Muscle of back (tissue), 11 donors: ENCODE measurements around the gene PRUNE1. TPM values are rescaled to one million over a fixed set of nuclear protein-coding genes. Genes with fewer than 3 reads are reported as not detected.

Experiments used
- DNase-seq, 3 donors: peaks; one replicate each; pipeline versions ENCODE4 v3.0.0 to v3.0.0-alpha.2; 2013
- polyA plus RNA-seq, 10 donors: library from polyadenylated mRNA; unstranded; fragments of 120-200 nt; gene quantifications; one replicate each; pipeline ENCODE4 v1.2.1, GENCODE V29; 2013; ENCODE audit not compliant: insufficient read length in 10 of 10

PRUNE1 gene
- polyA plus RNA-seq, 10 donors = 22.7 to 30.9 (median 24.4) TPM

- DNase-seq = no peak
These were observed 5.1 kb upstream of the PRUNE1 start for GRCh38 chr1:151003180-151003579.

- DNase-seq = peak in 1 of 3 donors; percentile 60
These were observed 2.4 kb upstream of the PRUNE1 start for GRCh38 chr1:151005729-151006319.

- peak; percentile 85 to 92 (median 85) for DNase-seq
These were observed 1.8 kb upstream of the PRUNE1 start, which contains the start of gene MINDY1 for GRCh38 chr1:151006327-151007052. MINDY1 (minus strand) TSS chr1:151006902; CDS start chr1:151002617, 4,285 bp downstream.

GRCh38 chr1:151007853-151008243, 401 bp upstream of the PRUNE1 start:
- DNase-seq = no peak

- DNase-seq = no peak
These were observed 948 bp downstream of the PRUNE1 start for GRCh38 chr1:151009206-151009587.

- no peak for DNase-seq
These were observed 1.6 kb downstream of the PRUNE1 start for GRCh38 chr1:151009674-151010345.

GRCh38 chr1:151010346-151010726, 2.1 kb downstream of the PRUNE1 start:
- no peak for DNase-seq

GRCh38 chr1:151011154-151011850, 3.1 kb downstream of the PRUNE1 start:
- DNase-seq = no peak

- DNase-seq = no peak
These were observed 4.6 kb downstream of the PRUNE1 start for GRCh38 chr1:151012684-151013471.

- no peak for DNase-seq
These were observed 5.3 kb downstream of the PRUNE1 start for GRCh38 chr1:151013518-151013917.

GRCh38 chr1:151024540-151025146, 16.4 kb downstream of the PRUNE1 start:
- DNase-seq = peak; percentile 61 to 75 (median 68)

- no peak for DNase-seq
These were observed 18.2 kb downstream of the PRUNE1 start for GRCh38 chr1:151026460-151026859.

GRCh38 chr1:151032164-151032563, 23.9 kb downstream of the PRUNE1 start:
- DNase-seq = no peak

GRCh38 chr1:151035167-151035566, 26.9 kb downstream of the PRUNE1 start:
- DNase-seq = no peak

GRCh38 chr1:151036356-151036755, 28.1 kb downstream of the PRUNE1 start, which contains the start of gene BNIPL:
BNIPL (plus strand) TSS chr1:151036586; CDS start chr1:151036726, 140 bp downstream.
- DNase-seq = no peak

- DNase-seq = no peak
These were observed 28.8 kb downstream of the PRUNE1 start for GRCh38 chr1:151037032-151037431.

- DNase-seq = no peak
These were observed 31.3 kb downstream of the PRUNE1 start for GRCh38 chr1:151039521-151039920.

- no peak for DNase-seq
These were observed 34.9 kb downstream of the PRUNE1 start for GRCh38 chr1:151043163-151043562.

GRCh38 chr1:151047591-151047924, 39.3 kb downstream of the PRUNE1 start, which contains the start of gene C1orf56:
C1orf56 (plus strand) TSS chr1:151047751; CDS start chr1:151047848, 97 bp downstream.
- peak; percentile 67 to 92 (median 89) for DNase-seq

- peak in 2 of 3 donors; percentile 63 to 85 for DNase-seq
These were observed 39.8 kb downstream of the PRUNE1 start for GRCh38 chr1:151047925-151048644.
